NCI-H524 treated with DMSO at 0.1 percent for 48 hours (cell line): Measurements from ENCODE around the gene DGKQ.

Source experiments
- DNase-seq: peaks from one replicate; lab custom pipeline; 2025; lab: John Stamatoyannopoulos, UW

Gene DGKQ

GRCh38 chr4:995311-996026, 22.1 kb upstream of the DGKQ start:
- no peak for DNase-seq

DNA sequence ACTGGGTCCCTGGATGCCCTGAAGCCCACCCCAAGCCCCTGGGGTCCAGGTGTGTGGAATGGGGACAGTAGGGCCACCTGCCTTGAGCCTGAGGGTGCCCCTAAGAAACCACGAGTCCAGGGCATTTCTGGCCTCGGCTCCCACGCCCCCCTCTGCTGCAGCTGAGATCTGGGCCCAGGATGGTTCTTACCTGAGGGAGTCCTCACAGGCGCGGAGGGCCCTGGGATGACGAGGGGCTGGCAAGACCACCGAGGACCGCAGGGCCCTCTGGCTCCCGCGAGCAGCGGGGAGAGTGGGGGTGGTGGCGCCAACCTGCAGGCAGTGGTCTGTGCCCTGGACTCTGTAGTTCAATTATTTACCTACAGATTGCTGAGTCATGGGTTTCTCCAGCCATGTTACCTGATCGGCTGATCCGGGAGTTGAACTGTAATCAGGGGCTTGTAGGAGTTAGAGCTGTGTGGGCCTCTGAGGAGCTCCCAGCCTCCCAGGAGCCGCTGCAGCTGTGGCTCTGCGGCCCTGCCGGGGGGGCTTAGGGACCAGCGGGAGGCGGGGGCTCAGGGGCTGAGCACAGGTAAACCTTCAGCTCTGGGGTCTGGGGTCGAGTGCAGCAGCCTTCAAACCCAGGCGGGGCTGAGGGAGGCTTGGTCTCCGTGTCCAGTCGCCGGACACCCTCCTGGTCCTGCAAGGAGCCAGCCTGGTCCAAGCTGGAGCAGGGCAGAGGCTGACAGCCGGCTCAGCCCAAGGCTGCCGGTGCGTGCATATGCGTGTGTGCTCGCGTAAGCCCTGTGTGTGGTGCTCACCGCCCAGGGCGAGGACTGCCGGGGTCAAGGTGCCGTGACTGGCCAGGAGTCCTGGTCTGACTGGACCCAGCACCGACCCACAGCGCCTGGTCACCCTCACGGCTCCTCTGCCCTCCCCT, 20.0 kb upstream of the DGKQ start, which contains the start of gene SLC26A1:
TSS of gene SLC26A1 (minus strand) at position 294 of the 919 bp plus-strand sequence. CDS start 1,701 bp downstream, outside the sequence.
- DNase-seq: no peak

DNA sequence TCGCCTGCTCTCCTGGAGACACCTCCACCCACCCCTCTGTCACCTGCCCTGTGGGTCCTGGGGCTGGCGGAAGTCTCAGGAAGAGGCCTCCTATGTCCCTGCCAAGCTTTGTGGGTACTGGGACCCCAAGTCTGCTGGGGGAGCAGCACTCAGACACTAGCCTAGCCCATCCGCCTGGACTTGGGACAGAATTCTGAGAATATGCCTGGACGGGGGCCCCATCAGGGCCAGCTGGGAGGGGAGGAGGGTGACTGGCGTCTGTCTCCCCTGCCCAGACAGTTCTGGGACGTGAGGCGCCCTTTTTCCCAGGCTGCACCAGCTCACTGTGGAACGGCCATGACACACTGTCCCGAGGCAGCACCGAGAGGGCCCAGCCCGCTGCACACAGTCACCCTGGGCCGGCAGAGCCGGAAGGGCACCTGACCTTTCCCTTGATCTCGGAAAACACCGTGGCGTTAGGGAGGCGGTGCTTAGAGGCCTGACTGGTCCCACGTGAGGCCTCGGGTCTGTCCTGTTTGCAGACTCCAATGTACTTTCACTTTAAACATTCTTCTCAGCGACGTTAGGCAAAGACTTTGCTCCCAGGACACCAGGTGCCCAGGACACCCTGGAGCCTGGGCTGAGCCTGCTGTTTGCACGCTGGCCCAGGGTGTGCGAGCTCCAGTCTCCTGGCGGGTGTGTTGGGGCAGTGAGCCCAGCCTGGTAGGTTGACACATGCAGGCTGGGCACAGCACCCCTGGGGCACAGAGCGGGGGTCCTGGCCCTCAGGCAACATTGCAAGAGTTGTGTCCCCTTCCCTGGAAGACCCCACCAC, 19.1 kb upstream of the DGKQ start:
- no peak for DNase-seq

DNA sequence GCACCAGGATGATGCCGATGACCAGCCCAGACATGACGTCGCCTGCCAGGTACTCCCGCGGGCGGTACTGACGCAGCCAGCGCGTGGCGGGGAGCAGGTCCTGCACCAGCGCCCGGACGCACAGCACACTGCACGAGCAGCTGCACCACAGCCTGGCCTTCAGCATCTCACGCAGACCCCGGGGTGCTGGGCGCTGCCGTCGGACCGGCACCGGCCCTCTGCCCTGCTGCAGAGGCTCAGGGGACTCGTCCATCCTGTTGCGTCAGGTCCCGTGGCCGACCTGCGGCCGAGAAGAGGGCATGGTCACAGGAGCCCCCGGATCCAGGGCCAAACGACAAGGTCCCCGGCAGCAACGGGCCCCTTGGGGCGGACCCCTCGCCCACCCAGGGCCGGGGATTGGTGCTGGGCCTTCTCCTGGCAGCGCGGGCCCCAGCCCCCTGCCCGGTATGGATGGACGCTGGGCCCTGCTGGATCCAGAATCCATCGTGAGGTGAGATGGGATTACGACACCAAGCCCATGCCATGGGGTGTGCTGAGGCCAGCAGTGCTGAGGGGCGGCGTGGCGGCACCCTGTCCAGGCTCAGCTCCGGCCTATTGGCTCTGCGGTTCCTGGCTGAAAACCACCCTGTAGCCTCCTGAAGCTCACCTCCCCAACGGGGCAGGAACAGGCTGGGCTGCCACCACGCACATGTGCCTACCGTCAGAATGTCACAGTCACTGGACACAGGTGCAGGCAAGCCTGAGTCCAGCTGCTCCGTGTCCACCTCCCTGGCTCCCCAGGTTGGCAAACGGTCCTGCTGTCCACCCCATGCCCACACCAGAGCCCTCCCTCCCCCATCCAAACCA, 18.3 kb upstream of the DGKQ start:
- no peak for DNase-seq

- DNase-seq: no peak
Measured at GRCh38 chr4:990746-991367, 17.5 kb upstream of the DGKQ start.

DNA sequence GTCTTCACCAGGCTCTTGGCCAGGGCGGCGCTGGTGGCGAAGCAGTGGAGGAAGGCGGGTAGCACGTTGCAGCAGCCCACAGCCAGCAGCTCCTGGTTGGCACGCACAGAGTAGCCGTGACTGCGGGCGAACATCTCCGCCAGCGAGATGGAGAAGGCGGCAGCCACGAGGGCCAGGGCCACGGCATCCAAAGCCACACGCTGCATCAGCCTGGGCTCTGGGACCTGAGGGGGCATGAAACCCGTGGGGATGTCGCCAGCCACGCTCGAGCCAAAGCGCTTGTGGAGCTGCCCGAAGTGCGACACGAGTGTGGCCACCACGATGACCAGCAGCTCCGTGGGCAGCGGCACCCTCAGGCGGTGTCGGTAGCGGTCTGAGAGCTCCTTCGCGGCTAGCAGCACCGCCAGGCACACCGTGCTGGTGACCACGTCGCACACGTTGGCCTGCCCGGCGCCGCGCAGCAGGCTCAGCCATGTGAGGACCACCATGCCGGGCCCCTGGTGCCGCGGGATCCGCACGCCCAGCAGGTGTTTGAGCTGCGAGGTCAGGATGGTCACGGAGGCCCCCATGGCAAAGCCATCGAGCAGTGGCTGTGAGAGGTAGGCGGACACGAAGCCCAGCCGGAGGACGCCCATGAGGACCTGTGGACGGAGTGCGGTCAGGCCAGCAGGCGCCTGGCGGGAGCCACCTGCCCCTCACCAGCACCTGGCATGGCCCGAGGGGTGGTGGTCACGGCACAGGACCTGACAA, 16.5 kb upstream of the DGKQ start:
- DNase-seq: no peak

GRCh38 chr4:988726-989721, 15.7 kb upstream of the DGKQ start:
- no peak for DNase-seq

GRCh38 chr4:987624-988513, 14.5 kb upstream of the DGKQ start:
- DNase-seq: no peak

DNA sequence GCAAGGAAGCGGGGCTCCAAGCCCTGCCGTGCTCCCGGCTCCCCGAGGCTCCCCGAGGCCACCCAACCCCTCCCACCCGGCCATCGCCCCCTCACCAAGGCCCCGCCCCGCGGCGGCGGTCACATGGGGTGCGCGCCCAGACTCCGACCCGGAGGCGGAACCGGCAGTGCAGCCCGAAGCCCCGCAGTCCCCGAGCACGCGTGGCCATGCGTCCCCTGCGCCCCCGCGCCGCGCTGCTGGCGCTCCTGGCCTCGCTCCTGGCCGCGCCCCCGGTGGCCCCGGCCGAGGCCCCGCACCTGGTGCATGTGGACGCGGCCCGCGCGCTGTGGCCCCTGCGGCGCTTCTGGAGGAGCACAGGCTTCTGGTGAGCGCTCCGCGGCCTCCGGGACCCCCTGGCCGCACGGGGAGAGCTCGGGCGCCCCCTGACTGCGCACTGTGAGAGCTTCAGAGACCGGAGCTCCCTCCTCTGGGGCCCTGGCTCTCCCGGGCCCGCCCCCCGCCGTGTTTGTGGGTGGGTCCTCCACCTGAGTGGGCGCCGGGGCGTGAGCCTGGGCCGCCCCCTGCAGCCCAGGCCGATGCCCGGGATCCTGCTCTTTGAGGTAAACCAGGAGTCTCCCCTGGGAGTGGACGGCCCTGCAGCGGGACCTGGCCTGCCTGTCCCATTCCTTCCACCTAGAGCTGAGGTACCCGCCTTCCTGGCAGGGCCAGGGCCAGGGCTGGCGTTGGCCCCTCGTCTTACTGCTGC, 13.7 kb upstream of the DGKQ start, which contains the start of gene IDUA:
TSS of gene IDUA (plus strand) at position 166 of the 745 bp plus-strand sequence. CDS start at position 207, 41 bp downstream.
- DNase-seq: no peak

DNA sequence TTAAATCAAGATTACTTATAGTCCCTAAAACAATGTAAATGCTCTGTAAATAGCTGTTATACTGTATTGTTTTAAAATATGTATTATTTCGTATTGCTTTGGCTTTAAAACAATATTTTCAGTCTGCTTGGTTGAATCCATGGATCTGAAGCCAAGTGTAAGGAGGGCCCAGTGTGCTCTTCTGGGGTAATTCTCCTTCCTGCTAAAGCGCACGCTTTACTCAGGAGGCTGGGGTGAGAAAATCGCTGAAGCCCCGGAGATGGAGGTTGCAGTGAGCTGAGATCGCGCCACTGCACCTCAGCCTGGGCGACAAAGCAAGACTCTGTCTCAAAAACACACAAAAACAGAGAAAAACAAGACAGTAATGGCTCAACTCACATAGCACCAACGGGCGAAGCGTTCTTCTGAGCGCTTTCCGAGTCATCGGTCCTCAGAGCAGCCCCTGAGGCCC, 13.1 kb upstream of the DGKQ start:
- DNase-seq: no peak

DNA sequence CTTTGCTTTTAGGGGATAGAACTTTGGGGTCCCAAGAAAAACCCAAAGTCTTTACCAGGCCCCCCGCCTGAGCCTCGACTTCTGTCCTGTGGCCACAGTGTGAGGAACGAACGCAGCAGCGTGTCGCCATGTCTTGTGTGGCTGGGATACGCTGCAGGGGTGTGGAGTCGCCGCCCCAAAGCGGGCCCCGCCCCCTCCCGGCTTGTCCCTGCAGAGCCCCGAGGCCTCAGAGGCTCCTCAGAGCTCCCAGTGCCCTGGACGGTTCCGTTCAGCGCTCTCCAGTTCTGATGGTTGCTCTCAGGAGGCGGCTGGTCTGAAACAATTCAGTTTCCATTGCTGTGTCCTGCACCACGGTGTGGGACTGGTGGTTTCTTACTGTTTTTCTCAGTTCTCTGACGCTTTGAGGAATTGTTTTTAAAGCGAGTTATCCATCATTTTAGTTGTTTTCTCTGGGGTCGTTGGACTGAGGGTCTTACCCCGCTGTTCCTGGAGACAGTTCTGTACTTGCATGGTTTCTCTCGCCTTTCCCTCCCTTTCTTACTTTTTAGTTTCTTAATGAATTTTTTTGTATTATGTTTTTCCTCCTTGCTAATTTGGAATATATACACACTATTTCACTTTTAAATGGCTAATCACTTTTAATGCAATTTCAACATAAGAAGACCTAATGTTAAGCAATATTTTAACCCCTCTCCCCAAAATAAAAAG, 11.9 kb upstream of the DGKQ start:
- no peak for DNase-seq

DNA sequence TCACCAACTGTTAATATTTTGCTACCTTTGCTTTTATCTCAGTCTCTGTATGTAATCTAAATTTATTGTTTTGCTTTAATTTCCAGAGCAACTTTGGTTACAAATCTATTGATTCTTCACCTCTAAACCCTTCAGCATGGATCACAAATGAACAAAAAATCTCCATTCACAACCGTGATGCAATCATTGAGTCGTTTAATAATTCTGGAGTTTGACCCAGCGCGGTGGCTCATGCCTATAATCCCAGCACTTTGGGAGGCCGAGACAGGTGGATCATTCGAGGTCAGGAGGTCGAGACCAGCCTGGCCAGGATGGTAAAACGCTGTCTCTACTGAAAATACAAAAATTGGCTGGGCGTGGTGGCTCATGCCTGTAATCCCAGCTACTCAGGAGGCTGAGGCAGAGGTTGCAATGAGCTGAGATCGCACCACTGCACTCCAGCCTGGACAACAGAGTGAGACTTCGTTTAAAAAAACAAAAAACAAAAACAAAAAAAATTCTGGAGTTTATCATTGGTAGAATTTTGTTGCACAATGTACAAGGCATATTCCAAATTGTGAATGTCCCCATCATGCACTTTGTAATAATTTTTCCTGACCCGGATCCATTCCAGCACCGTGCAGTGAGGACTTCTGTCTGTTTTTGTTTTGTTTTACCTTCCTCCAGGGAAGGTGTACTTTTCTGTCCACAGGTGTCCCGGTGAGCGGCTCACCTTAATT, 11.1 kb upstream of the DGKQ start:
- DNase-seq: no peak

- no peak for DNase-seq
Measured at GRCh38 chr4:982814-983213, 9.4 kb upstream of the DGKQ start.

DNA sequence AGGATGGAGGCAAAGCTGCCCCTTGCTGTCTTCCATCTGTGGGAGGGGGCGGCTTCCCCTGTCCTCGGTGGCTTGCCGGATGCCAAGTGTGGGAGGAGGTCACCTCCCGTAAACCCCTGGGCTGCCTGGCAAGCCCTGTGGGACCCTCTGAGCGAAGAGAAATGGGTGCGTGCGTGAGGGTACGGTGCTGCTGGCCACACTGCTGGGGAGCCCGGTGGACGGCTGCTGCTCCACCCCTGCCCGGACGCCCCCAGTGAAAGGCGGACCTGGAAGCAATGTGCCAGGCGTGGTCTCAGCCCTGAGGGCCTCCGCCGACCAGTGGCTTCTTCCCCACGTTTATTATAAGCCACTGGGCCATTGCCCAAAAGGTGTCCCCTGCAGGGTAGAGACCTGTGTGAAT, 8.9 kb upstream of the DGKQ start:
- no peak for DNase-seq

DNA sequence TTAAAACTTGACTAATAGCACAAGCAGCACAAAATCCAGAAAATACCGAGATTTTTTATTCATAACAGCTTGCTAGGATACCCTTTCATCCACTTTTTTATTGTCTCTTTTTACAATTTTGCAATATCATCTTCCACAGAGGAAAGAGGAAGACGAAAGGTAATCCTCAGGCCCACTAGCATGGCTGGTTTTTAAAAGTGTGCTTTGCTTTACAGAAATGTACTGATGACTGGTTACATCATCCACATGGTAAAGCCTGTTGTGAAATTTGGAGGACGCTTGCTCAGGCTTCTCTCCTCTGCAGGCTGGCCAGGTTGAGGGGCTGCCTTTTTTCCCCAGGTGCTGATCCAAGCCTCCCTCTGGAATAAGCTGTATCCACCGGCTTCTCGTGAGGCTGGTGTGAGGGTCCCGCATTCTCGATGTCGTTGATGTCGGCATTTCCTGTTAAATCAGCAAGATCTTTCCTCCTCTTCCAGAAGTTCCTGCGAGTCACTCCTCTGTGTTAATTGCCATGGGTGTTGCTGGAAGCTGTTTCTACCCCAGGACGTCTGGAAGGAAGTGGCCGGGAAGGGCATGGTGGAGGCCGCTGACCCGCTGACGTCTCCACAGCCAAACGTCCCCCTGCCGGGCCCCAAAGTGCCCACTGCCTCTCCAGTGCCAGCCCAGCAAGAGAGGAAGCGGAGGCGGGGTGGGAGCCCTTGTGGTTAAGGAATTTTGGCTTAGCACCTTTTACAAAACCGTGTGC, 5.8 kb upstream of the DGKQ start:
- no peak for DNase-seq
